Astrocyte (in vitro differentiated cells and primary cell): ENCODE measurements around the gene CORO7. TPM values are rescaled to one million over a fixed set of nuclear protein-coding genes. Genes with fewer than 3 reads are reported as not detected.

Experiments used
- DNase-seq: peaks from one replicate; pipeline ENCODE4 v3.0.0-alpha.2; 2010; ENCODE audit warnings: low read depth
- FAIRE-seq: peaks from 2 replicates; lab custom pipeline; 2011; peaks lifted over from hg19 to GRCh38; lab: Jason Lieb, UNC
- H2AFZ ChIP-seq: 2 replicates; pipeline ENCODE4 v1.6.0; 2012; ENCODE audit warnings: low read depth, low read length, inconsistent platforms
- H3K27ac ChIP-seq: 2 replicates; pipeline ENCODE4 v1.5.1; 2011; ENCODE audit warnings: low read depth, low read length, inconsistent platforms
- H3K27me3 ChIP-seq: 2 replicates; pipeline ENCODE4 v1.6.0; 2011; ENCODE audit warnings: low read length, inconsistent platforms; ENCODE audit not compliant: insufficient read depth
- H3K36me3 ChIP-seq: 2 replicates; pipeline ENCODE4 v1.5.1; 2011; ENCODE audit warnings: low read length, inconsistent platforms; ENCODE audit not compliant: insufficient read depth
- H3K4me1 ChIP-seq: 2 replicates; pipeline ENCODE4 v1.5.1; 2011; ENCODE audit warnings: low read length, inconsistent platforms; ENCODE audit not compliant: insufficient read depth
- H3K4me2 ChIP-seq: 2 replicates; pipeline ENCODE4 v1.6.0; 2012; ENCODE audit warnings: low read length, inconsistent platforms
- H3K4me3 ChIP-seq: 2 replicates; pipeline ENCODE4 v1.5.1; 2011; ENCODE audit warnings: low read depth, mild to moderate bottlenecking, low read length, inconsistent platforms; ENCODE audit not compliant: insufficient read depth
- H3K79me2 ChIP-seq: 2 replicates; pipeline ENCODE4 v1.6.0; 2012; ENCODE audit warnings: mild to moderate bottlenecking, low read length, inconsistent platforms; ENCODE audit not compliant: insufficient read depth
- H3K9ac ChIP-seq: 2 replicates; pipeline ENCODE4 v1.6.0; 2012; ENCODE audit warnings: mild to moderate bottlenecking, low read length, inconsistent platforms
- H3K9me3 ChIP-seq: 2 replicates; pipeline ENCODE4 v1.5.1; 2012; ENCODE audit warnings: low read depth, mild to moderate bottlenecking, low read length, inconsistent platforms; ENCODE audit not compliant: insufficient read depth
- H4K20me1 ChIP-seq: 2 replicates; pipeline ENCODE4 v1.6.0; 2012; ENCODE audit warnings: low read length, inconsistent platforms; ENCODE audit not compliant: insufficient read depth
- H3K27ac Mint-ChIP-seq: one replicate; pipeline ENCODE4 v1.8.0; 2021; ENCODE audit warnings: mild to moderate bottlenecking, mixed read lengths; ENCODE audit not compliant: unreplicated experiment
- H3K27me3 Mint-ChIP-seq: one replicate; pipeline ENCODE4 v1.8.0; 2021; ENCODE audit warnings: low read depth, mixed read lengths; ENCODE audit not compliant: unreplicated experiment
- H3K36me3 Mint-ChIP-seq: one replicate; pipeline ENCODE4 v1.8.0; 2021; ENCODE audit warnings: low read depth, mixed read lengths; ENCODE audit not compliant: unreplicated experiment
- H3K4me1 Mint-ChIP-seq: one replicate; pipeline ENCODE4 v1.8.0; 2021; ENCODE audit warnings: low read depth, mixed read lengths; ENCODE audit not compliant: unreplicated experiment
- H3K4me3 Mint-ChIP-seq: one replicate; pipeline ENCODE4 v1.8.0; 2021; ENCODE audit warnings: mild to moderate bottlenecking, moderate library complexity, mixed read lengths; ENCODE audit not compliant: unreplicated experiment
- H3K9me3 Mint-ChIP-seq: one replicate; pipeline ENCODE4 v1.8.0; 2021; ENCODE audit warnings: mild to moderate bottlenecking, mixed read lengths; ENCODE audit not compliant: unreplicated experiment
- CTCF ChIP-seq: IDR thresholded peaks from 2 replicates; pipeline ENCODE4 v1.5.1; 2011; ENCODE audit warnings: low read depth, mild to moderate bottlenecking, inconsistent platforms, low read length, moderate library complexity; ENCODE audit not compliant: insufficient read depth
- EZH2 ChIP-seq: IDR thresholded peaks from 2 replicates; pipeline ENCODE4 v1.6.1; 2012; ENCODE audit warnings: mild to moderate bottlenecking, low read length, inconsistent platforms; ENCODE audit not compliant: insufficient read depth
- total RNA-seq: library from RNA; stranded (reverse); gene quantifications from 2 replicates; pipeline ENCODE4 v1.2.1, GENCODE V29; 2021

Gene CORO7
- total RNA-seq, 1 donor from 2014 or later = 26.4 TPM

GRCh38 chr16:4414187-4414917 lies 2.0 kb downstream of the CORO7 start:
- TF ChIP-seq EZH2 (no peak), CTCF (no peak)
- no peak for FAIRE-seq
- H3K4me3 ChIP-seq = no peak overlapping the region
- Mint-ChIP-seq H3K4me1 (peaks cover 4% of the 10 kb centered on the region), H3K27me3 (peaks cover 3% of the 10 kb centered on the region), H3K9me3 (no peaks in the 10 kb centered on the region), H3K27ac (peak overlapping the region; percentile 44), H3K4me3 (peak overlapping the region; percentile 90), H3K36me3 (peaks cover 8% of the 10 kb centered on the region)
- no peak overlapping the region for H3K9ac ChIP-seq
- no peak overlapping the region for H2AFZ ChIP-seq
- peaks cover 21% of the 10 kb centered on the region for H3K4me1 ChIP-seq
- no peaks in the 10 kb centered on the region for H3K27me3 ChIP-seq
- no peaks in the 10 kb centered on the region for H3K9me3 ChIP-seq
- peaks cover 57% of the 10 kb centered on the region for H4K20me1 ChIP-seq
- H3K27ac ChIP-seq = no peak overlapping the region
- H3K36me3 ChIP-seq = no peaks in the 10 kb centered on the region
- peaks cover 29% of the 10 kb centered on the region for H3K79me2 ChIP-seq
- H3K4me2 ChIP-seq = no peak overlapping the region
- no peak for DNase-seq

GRCh38 chr16:4412854-4413253 lies 3.5 kb downstream of the CORO7 start:
- no peak for FAIRE-seq
- H3K27me3 Mint-ChIP-seq = no peaks in the 10 kb centered on the region
- H3K36me3 Mint-ChIP-seq = peaks cover 8% of the 10 kb centered on the region

More at GRCh38 chr16:4412854-4413253, 3.5 kb downstream of the CORO7 start:
- Histone ChIP-seq H3K36me3 (no peaks in the 10 kb centered on the region), H3K27ac (no peak overlapping the region), H3K27me3 (no peaks in the 10 kb centered on the region), H4K20me1 (peaks cover 70% of the 10 kb centered on the region), H3K9me3 (no peaks in the 10 kb centered on the region), H3K4me3 (no peak overlapping the region), H3K9ac (no peak overlapping the region), H3K79me2 (peaks cover 32% of the 10 kb centered on the region), H3K4me1 (peaks cover 32% of the 10 kb centered on the region), H2AFZ (no peak overlapping the region), H3K4me2 (no peak overlapping the region)
- DNase-seq = no peak
- no peak for TF ChIP-seq CTCF
- no peak for TF ChIP-seq EZH2
- Mint-ChIP-seq H3K9me3 (no peaks in the 10 kb centered on the region), H3K4me3 (no peak overlapping the region), H3K4me1 (peaks cover 4% of the 10 kb centered on the region), H3K27ac (no peak overlapping the region)
